GM19023 (cell line): ENCODE measurements around the gene ANKRD35.
"Not testable (repeated sequence)": the region's sequence is repeated elsewhere in the genome, so short reads cannot be mapped to it uniquely, and the experiment has no call there.

Experiments used
- ATAC-seq: cut with Tn5 transposase; IDR thresholded peaks from one replicate; pipeline ENCODE4 v1.9.1; 2021; ENCODE audit warnings: mild to moderate bottlenecking, moderate library complexity; ENCODE audit not compliant: unreplicated experiment

Gene ANKRD35, protein sequence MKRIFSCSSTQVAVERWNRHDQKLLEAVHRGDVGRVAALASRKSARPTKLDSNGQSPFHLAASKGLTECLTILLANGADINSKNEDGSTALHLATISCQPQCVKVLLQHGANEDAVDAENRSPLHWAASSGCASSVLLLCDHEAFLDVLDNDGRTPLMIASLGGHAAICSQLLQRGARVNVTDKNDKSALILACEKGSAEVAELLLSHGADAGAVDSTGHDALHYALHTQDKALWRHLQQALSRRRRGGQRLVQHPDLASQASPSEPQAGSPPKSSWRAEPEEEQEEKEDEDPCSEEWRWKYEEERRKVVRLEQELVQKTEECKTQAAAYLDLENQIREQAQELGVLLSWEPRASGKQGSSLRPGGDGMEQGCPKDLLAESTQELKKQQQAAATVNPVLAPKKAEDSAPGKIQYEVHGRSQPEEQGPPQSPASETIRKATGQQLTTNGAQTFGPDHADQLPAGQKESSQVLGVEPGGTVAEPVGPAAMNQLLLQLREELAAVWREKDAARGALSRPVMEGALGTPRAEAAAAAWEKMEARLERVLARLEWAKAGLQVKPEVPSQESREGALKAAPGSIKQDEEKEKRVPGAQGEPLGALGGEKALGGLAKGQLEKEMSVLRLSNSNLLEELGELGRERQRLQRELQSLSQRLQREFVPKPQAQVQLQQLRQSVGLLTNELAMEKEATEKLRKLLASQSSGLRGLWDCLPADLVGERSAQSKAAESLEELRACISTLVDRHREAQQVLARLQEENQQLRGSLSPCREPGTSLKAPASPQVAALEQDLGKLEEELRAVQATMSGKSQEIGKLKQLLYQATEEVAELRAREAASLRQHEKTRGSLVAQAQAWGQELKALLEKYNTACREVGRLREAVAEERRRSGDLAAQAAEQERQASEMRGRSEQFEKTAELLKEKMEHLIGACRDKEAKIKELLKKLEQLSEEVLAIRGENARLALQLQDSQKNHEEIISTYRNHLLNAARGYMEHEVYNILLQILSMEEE

DNA sequence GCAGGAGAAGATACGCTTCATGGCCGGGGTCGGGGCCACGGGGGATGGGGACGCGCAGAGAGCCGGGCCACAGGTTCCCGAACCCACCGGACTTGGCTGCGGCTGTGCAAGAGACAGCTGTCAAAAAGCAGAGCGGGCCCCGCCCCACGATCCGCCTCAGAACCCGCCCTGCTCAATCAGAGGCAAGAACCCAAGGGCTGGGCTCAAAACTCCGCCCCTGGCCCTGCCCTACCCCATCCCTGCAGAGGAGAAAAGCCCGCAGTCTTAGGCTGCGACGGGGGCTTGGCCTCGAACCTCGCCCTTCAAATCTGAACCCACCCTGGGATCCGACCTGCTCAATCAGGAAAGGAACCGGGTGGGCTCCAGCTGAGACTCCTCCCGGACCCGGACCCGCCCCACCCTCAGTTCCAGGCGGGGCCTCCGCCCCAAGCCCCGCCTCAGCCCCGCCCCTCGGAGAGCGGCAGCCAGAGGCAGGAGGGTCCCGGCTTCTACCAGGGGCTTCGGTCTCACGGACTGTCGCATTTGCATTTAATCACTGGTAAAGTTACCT is at the start of gene ANKRD35:
Gene ANKRD35 (minus strand): TSS at position 129 of the 550 bp plus-strand sequence. CDS start 108 bp downstream, at position 21.
- peak; percentile 99 for ATAC-seq

DNA sequence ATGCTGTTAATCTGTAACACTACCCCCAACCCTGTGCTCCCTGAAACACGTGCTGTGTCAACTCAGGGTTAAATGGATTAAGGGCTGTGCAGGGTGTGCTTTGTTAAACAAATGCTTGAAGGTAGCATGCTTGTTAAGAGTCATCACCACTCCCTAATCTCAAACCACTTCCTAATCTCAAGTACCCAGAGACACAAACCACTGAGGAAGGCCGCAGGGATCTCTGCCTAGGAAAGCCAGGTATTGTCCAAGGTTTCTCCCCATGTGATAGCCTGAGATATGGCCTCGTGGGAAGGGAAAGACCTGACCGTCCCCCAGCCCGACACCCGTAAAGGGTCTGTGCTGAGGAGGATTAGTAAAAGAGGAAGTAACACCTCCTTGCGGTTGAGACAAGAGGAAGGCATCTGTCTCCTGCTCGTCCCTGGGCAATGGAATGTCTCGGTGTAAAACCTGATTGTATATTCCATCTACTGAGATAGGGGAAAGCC is 46.9 kb upstream of the ANKRD35 start:
- not testable (repeated sequence) for ATAC-seq

DNA sequence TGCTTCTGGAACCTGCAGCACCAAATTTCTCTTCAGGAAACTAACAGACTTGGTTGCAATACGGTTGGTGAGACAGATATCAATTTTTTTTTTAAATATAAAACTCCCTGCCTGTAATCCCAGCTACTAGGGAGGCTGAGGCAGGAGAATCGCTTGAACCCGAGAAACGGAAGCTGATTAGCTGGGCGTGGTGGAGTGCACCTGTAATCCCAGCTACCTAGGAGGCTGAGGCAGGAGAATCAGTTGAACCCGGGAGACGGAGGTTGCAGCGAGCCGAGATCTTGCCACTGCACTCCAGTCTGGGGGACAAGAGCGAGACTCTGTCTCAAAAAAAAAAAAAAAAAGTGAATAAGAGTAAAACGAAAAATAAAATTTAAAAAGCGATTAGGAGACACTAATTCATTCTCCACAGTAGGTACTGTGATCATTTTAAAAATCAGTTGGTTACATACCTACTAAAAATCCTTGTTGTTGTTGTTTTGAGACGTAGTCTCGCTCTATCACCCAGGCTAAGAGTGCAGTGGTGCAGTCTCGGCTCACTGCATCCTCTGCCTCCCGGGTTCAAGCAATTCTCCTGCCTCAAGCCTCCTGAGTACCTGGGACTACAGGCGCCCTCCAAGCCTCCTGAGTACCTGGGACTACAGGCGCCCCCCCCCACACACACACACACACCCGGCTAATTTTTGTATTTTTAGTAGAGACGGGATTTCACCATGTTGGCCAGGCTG is 42.4 kb upstream of the ANKRD35 start:
- ATAC-seq = no peak

DNA sequence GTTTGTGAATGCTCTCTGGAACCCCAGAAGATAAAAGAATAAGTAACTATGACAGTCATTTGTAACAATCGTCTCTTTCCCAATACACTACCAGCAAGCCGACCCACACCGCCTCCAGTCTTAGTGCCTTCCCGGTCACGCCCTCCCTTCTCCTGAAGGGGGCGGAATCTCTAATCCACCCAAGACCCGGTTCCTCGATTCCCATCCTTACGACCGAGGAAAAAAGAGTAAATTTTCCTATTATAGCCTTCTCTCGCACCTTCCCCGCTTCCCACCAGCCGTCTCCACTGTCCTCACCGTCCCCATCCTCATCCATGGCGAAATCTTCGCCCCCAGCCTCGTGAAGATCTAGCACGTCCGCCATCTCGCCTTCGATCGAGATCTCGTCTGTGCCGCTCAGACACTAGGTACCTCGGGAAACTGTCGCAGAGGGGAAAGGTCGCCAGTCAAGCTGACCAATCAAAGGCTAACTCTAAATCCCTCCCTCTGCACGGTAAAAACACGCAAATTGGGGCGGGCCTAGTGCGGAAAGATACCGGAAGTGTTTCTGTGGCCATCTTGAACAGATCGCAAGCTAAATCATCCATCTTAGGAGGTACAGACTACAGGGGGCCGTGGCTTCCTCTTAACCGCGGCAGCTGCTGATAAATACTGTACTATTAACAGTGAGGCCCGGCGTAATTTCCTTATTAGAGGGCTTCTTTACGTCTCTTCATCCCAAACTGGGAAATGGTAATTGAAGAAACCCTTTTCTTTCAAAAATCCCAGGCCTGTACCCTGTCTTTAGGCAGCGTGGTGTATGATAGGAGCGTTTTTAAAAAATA is 41.6 kb upstream of the ANKRD35 start, which contains the start of gene RBM8A:
Gene RBM8A (minus strand): TSS at position 422 of the 824 bp plus-strand sequence. CDS start 58 bp downstream, at position 364.
- peak; percentile 92 for ATAC-seq

DNA sequence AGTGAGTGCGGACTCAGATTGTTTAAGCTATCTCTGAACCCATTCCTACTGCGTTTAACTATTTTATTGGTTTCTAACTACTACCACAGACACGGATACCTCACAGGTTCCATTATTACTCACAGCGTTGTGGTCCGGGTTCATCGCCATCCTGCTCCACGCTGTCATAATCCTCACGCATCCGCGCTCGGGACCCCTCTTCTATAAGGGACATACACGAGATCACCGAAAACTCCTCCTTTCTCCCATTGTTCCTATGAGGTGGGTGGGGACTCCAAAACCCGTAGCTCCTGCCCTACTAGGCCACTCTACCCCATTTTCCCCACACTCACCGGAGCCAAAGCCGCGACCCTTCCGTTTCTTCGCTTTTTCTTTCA is 41.0 kb upstream of the ANKRD35 start:
- ATAC-seq = peak; percentile 15

DNA sequence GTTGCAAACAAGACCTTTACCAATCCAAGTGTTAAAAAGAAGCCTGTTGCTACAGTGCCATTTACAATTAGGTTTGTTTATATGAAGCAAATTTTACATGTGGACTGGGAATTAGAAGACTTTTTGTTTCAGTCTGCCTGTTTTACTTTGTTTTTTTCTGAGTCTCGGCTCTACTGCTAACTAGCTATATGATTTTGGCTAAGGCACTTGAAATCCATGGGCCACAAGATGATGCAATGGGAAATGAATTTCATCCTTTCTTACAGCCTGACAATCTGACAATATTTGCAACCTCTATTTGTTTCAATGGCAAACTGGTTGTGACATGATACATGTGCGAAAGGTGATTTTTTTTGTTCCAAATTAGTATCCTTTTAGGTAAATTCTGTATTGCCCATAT is 36.6 kb upstream of the ANKRD35 start:
- ATAC-seq = no peak

DNA sequence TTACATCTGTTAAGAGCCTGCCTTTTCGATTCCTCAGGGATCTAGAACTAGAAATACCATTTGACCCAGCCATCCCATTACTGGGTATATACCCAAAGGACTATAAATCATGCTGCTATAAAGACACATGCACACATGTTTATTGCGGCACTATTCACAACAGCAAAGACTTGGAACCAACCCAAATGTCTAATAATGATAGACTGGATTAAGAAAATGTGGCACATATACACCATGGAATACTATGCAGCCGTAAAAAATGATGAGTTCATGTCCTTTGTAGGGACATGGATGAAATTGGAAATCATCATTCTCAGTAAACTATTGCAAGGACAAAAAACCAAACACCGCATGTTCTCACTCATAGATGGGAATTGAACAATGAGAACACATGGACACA is 34.6 kb upstream of the ANKRD35 start:
- ATAC-seq = not testable (repeated sequence)

DNA sequence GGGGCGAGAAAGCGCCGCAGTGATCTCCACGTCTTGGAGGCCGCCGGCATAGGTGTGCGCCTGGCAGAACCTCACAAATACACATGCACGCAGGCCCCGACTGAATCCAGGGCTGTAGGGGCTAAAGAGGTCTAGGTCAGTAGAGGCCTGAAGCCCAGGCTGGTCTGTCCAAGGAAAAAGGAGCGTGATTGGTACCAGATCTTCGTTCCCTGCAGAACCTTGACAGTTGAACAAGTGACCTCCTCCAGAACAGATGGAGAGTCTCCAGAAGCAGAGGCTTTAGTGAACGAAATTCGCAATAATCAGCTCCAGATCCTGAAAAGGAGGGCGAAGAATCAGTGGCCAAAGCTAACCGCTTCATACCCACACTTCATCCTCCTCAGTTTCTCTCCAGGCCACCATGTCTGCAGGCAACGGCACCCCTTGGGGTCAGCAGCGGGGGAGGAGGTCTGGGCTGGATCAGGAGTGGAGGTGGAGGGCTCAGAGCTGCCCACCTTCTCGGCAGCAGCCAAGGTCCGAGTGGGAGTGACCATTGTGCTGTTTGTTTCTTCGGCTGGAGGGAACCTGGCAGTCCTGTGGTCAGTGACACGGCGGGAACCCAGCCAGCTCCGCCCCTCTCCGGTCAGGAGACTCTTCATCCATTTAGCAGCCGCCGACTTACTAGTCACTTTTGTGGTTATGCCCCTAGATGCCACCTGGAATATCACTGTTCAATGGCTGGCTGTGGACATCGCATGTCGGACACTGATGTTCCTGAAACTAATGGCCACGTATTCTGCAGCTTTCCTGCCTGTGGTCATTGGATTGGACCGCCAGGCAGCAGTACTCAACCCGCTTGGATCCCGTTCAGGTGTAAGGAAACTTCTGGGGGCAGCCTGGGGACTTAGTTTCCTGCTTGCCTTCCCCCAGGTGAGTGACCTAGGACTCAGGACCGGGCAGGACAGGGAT is 33.6 kb upstream of the ANKRD35 start:
- ATAC-seq = no peak

DNA sequence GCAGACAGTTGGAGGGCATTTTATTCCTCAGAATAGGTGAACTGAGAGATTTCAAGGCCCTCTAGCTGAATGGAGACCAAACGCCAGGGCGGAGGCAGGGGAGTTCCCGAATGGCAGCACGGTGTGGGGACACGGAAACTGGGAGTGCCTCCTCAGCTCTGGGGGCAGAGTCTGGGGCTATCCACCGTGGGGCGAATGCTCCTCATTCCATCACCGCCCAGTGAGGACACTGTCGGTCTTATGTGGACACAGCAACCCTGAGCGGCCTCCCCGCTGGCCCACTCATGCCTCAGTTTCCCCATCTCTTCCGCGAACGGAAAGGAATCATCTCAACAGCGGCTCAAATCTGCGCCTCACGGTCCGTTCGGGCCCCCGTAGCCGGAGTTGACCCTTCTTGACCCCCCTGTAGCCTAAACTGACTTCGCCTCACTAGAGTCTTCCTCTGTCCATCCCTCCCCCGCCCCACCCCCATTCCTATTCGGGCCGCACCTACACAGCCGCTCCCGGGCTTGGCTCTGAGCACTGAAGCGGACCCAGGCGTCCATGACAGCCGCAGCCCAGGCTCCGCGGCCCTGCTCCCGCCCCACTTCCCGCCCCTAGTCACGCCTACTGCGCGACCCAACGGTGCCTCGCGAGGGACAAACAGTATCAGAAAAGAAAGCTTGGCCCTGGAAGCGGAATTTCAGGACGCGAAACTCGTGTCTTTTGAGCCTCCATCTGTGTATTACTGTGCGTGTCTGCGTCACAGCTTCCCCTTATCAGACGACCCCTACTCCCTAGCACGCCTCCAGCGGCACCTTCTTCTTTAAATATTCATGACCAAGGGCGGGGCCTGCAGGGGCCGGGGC is 32.7 kb upstream of the ANKRD35 start, which contains the start of gene PEX11B:
Gene PEX11B (minus strand): TSS at position 574 of the 848 bp plus-strand sequence. CDS start 29 bp downstream, at position 545.
- ATAC-seq = peak; percentile 90

DNA sequence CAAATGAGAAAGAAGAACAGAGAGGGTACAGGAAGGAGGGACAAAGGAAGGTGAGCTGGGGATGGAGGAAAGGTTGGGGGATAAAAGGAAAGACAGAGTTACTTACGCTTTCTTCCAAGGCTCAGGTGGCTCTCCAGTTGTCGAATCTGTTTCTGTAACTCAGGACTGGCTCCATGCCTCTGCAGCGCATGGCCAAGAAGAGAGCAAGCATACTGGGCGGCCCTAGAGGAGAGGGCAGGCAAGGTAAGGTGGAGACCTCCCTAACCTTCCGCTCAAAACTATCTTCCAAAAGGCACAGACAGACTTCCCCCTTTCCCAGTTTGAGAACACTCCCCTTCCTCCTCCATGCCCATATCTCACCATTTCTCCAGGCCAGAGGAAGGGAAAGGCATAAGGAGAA is 31.9 kb upstream of the ANKRD35 start:
- ATAC-seq = no peak

DNA sequence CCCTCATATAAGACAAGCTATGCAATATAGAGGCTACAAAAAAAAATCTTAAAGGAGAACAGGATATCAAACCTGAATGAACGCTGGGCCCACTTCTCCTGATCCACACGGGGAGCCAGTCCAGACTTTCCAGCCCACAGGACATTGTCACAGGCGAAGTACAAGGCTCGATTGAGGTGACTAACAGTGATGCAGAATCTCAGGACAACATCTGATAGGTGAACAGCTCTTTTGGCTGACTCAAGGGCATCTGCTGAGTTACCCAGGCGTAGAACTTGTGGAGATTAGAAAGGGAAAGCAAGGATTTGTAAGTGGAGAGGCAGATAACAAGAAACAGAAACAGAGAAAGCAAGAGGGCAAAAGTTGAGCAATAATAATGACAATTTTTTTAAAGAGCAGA is 31.1 kb upstream of the ANKRD35 start:
- no peak for ATAC-seq

DNA sequence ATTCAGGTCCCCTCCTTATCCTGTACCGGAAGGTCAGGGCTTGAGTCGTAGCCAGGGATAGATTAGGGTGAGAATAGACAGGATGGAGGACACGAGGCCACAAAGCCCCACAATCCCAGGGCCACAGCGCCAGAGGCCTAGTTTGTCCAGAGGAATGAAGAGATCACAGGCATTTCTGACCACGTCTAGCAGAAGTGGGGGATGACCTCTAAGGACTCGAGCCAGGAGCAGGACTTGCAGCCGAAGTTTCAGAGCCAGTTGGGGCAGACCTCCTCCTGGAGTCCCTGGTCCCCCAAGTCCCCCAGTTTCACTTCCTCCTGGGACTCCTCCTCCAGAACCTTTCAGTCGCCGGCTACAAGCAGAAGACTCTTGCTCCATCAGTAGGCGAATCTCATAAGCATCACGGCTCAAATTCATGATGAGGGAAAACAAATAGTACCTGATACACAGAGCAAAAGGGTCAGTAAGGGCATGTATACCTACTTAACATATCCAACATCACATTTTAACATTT is 26.5 kb upstream of the ANKRD35 start:
- no peak for ATAC-seq

DNA sequence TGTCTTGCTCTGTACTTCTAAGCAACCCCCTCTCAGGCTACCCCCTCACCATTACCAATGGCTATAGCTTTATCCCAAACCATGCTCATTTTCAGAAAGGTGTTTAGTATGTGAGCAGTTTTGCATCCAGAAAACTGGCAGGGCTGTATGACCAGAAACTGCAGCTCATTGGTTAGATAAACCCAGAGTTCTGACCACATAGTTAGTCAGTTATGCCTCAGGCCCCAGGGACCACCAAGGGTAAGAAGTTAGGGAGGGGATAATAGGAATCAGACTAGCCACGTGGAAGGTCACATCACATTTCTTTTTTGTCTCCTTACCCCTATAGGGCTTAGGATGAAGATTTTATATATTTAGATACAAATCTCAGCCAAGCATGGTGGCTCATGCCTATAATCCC is 23.0 kb upstream of the ANKRD35 start:
- ATAC-seq = no peak

DNA sequence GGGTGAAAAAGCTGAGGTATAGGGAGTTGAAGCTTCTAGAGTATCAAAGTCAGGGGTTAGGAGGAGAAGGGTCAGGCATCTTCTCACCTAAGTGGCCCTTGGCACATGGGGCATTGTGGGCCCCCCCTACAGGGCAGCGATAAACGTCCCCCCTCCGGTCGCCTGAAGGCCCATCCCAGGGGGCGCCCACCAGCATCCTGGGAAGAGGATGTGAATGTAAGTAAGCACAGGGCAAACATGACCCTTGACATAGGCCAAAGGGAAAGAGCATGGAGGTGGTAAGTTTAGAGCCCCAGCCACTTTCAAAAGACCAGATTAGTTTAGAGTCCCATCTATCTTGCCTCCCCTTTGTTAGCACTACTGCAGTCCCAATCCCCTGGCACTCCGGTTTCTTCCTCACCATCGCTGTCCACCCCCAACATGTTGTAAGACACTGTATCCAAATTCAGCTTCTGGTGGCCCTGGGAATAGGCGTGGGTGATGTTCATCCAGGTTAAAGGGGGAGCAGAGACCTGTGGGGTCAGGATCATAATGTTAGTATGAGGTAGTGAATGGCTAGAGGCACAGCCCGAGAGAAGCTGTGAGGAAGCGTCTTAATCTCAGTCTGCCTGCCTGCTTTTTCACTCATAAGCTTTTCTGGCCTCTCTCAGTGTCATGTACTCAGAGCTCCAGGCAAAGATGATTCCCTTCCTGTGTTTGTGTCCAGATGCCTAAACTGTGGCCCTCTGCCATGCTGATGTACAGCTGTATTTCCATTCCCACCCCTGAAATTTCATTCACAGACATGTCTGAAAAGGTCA is 21.5 kb upstream of the ANKRD35 start:
- ATAC-seq = no peak

DNA sequence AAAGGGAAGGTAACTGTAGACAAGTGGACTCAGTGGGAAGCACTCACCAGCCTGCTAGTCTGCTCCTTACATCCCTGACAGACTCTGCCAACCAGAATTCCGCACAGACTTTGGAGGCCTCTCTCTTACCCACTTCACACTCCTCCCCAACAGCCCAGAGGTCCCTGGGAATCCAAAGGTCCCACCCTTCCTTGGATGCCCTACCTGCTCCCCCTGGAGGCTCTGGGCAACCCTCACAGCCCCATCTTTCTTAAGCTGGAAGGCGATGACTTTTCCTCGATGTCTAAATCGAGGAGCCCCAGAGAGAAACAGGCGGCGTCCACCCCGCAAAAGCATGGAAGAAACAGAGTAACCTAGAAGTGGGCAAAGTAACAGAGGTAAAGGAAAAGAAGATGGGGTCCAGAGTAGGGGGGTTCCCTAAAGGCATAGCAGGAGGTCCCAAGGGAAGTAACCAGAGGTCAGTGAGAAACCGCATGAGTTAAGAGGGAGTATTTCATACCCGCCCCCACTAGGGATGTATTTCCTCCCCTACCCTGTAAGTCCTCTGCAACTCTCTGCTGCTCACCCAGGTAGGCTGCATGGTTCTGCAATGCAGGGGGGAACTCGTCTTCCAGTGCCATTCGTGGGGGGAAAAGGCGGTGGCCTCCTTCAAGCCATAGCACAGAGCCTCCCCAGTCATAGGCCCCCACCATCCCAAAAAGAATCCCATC is 15.8 kb upstream of the ANKRD35 start:
- no peak for ATAC-seq

DNA sequence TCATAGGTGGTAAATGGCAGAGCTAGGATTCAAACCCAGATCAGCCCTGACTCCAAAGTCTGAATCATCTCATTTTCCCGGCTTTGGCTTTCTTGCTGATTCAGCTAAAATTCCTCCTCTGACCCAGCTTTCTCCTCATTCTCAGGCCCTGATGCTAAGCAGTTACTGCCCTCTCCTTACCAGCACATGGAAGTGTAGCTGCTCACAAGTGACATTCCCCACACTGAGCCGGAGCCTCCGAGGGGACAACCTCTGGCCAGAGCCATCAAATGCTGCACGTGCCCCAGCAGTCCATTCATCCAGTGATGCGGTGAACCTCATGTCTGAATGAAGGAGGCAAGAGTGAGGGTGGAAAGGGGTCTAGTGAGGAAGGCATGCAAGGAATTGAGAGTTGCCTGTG is 13.1 kb upstream of the ANKRD35 start:
- no peak for ATAC-seq
